ENCODE results near the gene ASPG.

ASPG gene

DNA sequence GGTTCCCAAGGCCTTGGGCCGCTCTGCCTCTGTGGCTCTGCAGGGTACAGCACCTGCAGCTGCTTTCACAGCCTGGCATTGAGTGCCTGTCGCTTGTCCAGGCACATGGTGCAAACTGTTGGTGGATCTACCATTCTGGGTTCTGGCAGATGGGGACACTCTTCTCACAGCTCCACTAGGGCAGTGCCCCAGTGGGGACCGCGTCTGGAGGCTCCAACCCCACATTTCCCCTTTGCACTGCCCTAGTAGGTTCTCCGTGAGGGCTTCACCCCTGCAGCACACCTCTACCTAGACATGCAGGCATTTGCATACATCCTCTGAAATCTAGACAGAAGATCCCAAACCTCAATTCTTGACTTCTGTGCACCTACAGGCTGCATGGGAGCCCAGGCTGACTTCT, 19.2 kb upstream of the ASPG start:
- H3K27me3 ChIP-seq (replicated peaks; ENCODE audit: insufficient read depth, low read length): peaks cover 18% of the 10 kb centered on the region; the same call in 1 of the 2 replicates
- no peaks in the 10 kb centered on the region for H3K9me2 ChIP-seq (replicated peaks; ENCODE audit: insufficient read depth, low read length)
- no peaks in the 10 kb centered on the region for H3F3A ChIP-seq (ENCODE audit: insufficient read depth, low read length)
- TF ChIP-seq, protein P1, sequence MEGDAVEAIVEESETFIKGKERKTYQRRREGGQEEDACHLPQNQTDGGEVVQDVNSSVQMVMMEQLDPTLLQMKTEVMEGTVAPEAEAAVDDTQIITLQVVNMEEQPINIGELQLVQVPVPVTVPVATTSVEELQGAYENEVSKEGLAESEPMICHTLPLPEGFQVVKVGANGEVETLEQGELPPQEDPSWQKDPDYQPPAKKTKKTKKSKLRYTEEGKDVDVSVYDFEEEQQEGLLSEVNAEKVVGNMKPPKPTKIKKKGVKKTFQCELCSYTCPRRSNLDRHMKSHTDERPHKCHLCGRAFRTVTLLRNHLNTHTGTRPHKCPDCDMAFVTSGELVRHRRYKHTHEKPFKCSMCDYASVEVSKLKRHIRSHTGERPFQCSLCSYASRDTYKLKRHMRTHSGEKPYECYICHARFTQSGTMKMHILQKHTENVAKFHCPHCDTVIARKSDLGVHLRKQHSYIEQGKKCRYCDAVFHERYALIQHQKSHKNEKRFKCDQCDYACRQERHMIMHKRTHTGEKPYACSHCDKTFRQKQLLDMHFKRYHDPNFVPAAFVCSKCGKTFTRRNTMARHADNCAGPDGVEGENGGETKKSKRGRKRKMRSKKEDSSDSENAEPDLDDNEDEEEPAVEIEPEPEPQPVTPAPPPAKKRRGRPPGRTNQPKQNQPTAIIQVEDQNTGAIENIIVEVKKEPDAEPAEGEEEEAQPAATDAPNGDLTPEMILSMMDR (IDR thresholded peaks at IDR 0.05; ENCODE audit: low read length): no peak
- no peak for TF ChIP-seq EZH2 (optimal IDR thresholded peaks at IDR 0.05; ENCODE audit: low read depth, low read length)
- TF ChIP-seq EZH2phosphoT487 (IDR thresholded peaks at IDR 0.05; ENCODE audit: low read length): no peak
- H3K4me1 ChIP-seq (ENCODE audit: low read length): no peaks in the 10 kb centered on the region
- H3K27ac ChIP-seq (ENCODE audit: low read length): no peak overlapping the region
- DNase-seq: no peak
- no peak overlapping the region for H3K9ac ChIP-seq (ENCODE audit: low read length)
- H3K36me3 ChIP-seq (replicated peaks; ENCODE audit: insufficient read depth, low read length): no peaks in the 10 kb centered on the region
- H2AFZ ChIP-seq (ENCODE audit: low read length): no peak overlapping the region
- no peaks in the 10 kb centered on the region for H4K20me1 ChIP-seq (ENCODE audit: insufficient read depth, low read length)
- no peaks in the 10 kb centered on the region for H3K79me2 ChIP-seq (ENCODE audit: low read length)
- H3K4me2 ChIP-seq (ENCODE audit: low read depth, low read length): no peak overlapping the region
- no peak overlapping the region for H3K4me3 ChIP-seq (ENCODE audit: low read length)
- no peaks in the 10 kb centered on the region for H3K9me3 ChIP-seq (replicated peaks; ENCODE audit: insufficient read depth, low read length)

DNA sequence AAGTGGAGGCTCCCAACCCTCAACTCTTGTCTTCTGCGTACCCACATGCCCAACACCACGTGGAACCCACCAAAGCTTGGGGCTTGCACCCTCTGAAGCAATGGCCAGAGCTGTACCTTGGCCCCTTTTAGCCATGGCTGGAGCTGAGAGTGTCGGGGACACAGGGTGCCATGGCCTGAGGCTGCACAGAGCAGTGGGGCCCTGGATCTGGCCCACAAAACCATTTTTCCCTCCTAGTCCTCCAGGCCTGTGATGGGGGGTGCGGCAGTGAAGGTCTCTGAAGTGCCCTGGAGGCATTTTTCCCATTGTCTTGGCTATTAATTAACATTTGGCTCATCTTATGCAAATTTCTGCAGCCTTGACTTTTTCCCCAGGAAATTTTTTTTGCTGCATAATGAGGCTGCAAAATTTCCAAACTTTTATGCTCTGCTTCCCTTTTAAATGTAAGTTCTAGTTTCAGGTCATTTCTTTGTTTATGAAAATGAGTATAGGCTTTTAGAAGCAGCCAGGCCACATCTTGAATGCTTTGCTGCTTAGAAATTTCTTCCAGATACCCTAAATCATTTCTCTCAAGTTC, 18.7 kb upstream of the ASPG start:
- Histone ChIP-seq H3K79me2 (ENCODE audit: low read length) (no peaks in the 10 kb centered on the region), H3K9me2 (replicated peaks; ENCODE audit: insufficient read depth, low read length) (no peaks in the 10 kb centered on the region), H3K9me3 (replicated peaks; ENCODE audit: insufficient read depth, low read length) (no peaks in the 10 kb centered on the region), H3K4me2 (ENCODE audit: low read depth, low read length) (no peak overlapping the region), H3K36me3 (replicated peaks; ENCODE audit: insufficient read depth, low read length) (no peaks in the 10 kb centered on the region), H3K4me3 (ENCODE audit: low read length) (no peak overlapping the region), H3K27ac (ENCODE audit: low read length) (no peak overlapping the region), H3K4me1 (ENCODE audit: low read length) (no peaks in the 10 kb centered on the region), H3K9ac (ENCODE audit: low read length) (no peak overlapping the region), H3F3A (ENCODE audit: insufficient read depth, low read length) (no peaks in the 10 kb centered on the region), H3K27me3 (replicated peaks; ENCODE audit: insufficient read depth, low read length) (peaks cover 18% of the 10 kb centered on the region; the same call in 1 of the 2 replicates), H2AFZ (ENCODE audit: low read length) (no peak overlapping the region), H4K20me1 (ENCODE audit: insufficient read depth, low read length) (no peaks in the 10 kb centered on the region)
- TF ChIP-seq EZH2 (optimal IDR thresholded peaks at IDR 0.05; ENCODE audit: low read depth, low read length) (no peak), EZH2phosphoT487 (IDR thresholded peaks at IDR 0.05; ENCODE audit: low read length) (no peak)
- TF ChIP-seq, protein P1 (IDR thresholded peaks at IDR 0.05; ENCODE audit: low read length): no peak
- no peak for DNase-seq

DNA sequence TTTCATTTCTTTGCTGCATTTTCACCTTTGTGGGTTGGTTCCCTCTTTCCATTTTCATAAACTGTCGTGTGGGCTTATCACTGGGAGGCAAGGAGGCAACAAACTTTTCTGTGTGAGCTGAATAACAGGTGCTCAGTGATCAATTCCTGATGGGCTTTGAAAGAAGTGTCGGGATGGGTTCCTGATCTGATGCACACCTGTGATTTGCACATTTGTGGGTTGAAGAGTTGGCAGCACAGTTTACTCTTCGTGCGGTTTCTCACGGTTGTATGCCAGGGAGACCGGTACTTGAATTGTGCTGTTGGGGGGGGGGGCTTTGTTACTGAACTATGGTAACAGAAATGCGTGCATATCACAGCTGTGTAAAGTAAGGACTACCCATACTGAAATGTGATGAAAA, 16.0 kb upstream of the ASPG start:
- H2AFZ ChIP-seq (ENCODE audit: low read length): no peak overlapping the region
- no peaks in the 10 kb centered on the region for H3K4me1 ChIP-seq (ENCODE audit: low read length)
- no peaks in the 10 kb centered on the region for H3K9me2 ChIP-seq (replicated peaks; ENCODE audit: insufficient read depth, low read length)
- no peak overlapping the region for H3K4me3 ChIP-seq (ENCODE audit: low read length)
- H3K36me3 ChIP-seq (replicated peaks; ENCODE audit: insufficient read depth, low read length): no peaks in the 10 kb centered on the region
- H3K27me3 ChIP-seq (replicated peaks; ENCODE audit: insufficient read depth, low read length): peaks cover 18% of the 10 kb centered on the region; the same call in 1 of the 2 replicates
- TF ChIP-seq EZH2 (optimal IDR thresholded peaks at IDR 0.05; ENCODE audit: low read depth, low read length) (no peak), EZH2phosphoT487 (IDR thresholded peaks at IDR 0.05; ENCODE audit: low read length) (no peak)
- TF ChIP-seq, protein P1 (IDR thresholded peaks at IDR 0.05; ENCODE audit: low read length): no peak
- H3K9ac ChIP-seq (ENCODE audit: low read length): no peak overlapping the region
- no peak overlapping the region for H3K27ac ChIP-seq (ENCODE audit: low read length)
- no peaks in the 10 kb centered on the region for H4K20me1 ChIP-seq (ENCODE audit: insufficient read depth, low read length)
- no peaks in the 10 kb centered on the region for H3K9me3 ChIP-seq (replicated peaks; ENCODE audit: insufficient read depth, low read length)
- H3F3A ChIP-seq (ENCODE audit: insufficient read depth, low read length): no peaks in the 10 kb centered on the region
- no peak for DNase-seq
- H3K4me2 ChIP-seq (ENCODE audit: low read depth, low read length): no peak overlapping the region
- H3K79me2 ChIP-seq (ENCODE audit: low read length): no peaks in the 10 kb centered on the region
